GM18907 (cell line): Measurements from ENCODE around the gene USP13.
"Not testable (repeated sequence)": the region's sequence is repeated elsewhere in the genome, so short reads cannot be mapped to it uniquely, and the experiment has no call there.

Experiments used
- ATAC-seq: cut with Tn5 transposase; IDR thresholded peaks from one replicate; pipeline ENCODE4 v1.9.1; 2021; ENCODE audit warnings: mild to moderate bottlenecking, moderate library complexity; ENCODE audit not compliant: unreplicated experiment

The USP13 gene, protein sequence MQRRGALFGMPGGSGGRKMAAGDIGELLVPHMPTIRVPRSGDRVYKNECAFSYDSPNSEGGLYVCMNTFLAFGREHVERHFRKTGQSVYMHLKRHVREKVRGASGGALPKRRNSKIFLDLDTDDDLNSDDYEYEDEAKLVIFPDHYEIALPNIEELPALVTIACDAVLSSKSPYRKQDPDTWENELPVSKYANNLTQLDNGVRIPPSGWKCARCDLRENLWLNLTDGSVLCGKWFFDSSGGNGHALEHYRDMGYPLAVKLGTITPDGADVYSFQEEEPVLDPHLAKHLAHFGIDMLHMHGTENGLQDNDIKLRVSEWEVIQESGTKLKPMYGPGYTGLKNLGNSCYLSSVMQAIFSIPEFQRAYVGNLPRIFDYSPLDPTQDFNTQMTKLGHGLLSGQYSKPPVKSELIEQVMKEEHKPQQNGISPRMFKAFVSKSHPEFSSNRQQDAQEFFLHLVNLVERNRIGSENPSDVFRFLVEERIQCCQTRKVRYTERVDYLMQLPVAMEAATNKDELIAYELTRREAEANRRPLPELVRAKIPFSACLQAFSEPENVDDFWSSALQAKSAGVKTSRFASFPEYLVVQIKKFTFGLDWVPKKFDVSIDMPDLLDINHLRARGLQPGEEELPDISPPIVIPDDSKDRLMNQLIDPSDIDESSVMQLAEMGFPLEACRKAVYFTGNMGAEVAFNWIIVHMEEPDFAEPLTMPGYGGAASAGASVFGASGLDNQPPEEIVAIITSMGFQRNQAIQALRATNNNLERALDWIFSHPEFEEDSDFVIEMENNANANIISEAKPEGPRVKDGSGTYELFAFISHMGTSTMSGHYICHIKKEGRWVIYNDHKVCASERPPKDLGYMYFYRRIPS

DNA sequence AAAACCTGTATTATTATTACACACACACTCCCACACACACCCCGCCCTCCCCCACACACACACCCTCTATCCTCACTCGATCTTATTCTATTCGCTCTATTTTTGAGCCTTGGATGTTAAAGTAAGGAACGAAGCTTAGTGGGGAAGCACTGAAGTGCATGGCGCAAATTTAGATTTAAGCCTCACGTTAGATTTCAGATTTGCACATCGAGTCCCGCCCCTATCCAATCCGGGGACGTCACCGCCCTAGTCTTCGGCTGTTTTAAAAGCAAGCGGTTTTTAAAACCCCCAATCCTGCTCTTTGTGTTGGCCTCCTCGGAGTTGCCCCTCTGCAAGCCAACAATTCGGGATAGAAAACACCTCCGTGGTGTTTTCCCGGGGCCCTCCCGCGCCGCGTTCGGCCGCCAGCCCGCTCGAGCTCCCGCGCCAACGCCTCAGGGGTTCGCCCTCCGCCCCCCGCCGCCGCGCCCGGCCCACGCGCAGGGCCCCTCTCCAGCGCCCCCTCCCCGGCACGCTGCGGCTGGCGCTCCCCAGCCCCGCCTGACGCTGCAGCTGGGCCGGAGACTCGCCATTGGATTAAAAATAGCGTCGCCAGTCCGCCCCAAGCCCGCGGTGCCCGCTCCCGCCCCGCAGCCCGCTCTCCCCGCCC, at the start of gene USP13:
TSS of gene USP13 (plus strand) at position 594 of the 649 bp plus-strand sequence. CDS start 186 bp downstream, outside the sequence.
- peak; percentile 83 for ATAC-seq

DNA sequence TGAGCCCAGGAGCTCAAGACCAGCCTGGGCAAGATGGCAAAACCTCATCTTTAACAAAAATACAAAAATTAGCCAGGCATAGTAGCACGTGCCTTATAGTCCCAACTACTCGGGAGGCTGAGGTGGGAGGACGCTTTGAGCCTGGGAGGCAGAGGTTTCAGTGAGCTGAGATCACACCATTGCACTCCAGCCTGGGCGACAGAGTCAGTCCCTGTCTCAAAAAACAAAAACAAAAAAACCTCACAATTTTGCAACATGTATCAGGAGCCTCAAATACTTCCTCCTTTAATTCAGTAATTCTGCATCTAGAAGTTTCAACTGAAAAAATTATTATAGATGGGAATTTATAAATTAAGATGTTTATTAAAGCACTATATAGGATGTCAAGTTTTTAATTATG, 49.5 kb upstream of the USP13 start:
- no peak for ATAC-seq

DNA sequence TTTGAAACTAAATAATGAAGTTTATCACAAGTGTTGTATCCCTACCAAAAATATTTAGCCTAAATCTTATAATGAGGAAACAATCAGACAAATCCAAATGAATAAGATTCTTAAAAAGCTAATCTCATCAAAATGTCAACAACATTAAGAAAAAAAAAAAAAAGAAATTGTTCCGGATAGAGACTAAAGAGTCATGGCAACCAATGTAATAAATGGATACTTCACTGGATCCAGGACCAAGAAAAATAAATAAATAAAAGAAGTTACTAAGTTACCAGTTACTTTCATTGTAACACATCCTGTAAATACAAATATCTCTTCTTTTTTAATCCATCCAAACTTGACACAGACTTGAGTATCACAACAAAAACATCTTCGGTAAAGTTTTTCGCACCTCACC, 49.0 kb upstream of the USP13 start:
- no peak for ATAC-seq

DNA sequence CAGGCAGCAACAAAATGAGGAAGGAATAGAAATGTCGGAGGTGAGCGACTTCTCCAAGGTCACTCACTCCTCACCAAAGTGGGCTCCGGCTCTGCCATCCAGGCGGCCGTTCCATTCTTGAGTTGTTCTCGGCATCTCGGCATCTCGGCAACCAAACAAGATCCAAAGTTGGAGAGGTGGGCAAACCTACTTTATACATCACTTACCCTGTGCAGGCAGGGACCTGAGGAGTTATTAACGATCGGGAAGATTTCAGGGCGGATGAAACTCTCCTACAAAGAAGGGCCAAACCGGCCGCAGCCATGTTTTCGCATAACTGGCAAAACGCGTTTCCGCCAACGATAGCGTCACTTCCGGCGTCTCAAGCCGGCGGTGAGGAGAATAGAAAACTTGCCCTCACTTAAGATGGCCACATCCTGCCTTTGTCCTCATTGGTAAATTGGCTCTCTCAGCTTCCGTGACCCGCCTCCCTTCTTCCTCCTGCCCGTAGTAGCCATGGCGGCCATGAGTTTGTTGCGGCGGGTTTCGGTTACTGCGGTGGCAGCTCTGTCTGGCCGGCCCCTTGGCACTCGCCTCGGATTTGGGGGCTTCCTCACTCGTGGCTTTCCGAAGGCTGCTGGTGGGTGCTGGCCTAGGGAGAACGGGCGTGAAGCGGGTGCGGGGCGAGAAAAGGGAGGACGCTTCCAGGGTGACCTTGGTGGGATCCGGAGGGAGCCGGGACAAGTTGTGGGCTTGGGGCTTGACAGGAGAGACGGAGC, 48.3 kb upstream of the USP13 start, which contains the start of the genes MRPL47 and NDUFB5:
TSS of gene MRPL47 (minus strand) at position 318 of the 758 bp plus-strand sequence. CDS start at position 304, 14 bp downstream.
TSS of gene NDUFB5 (plus strand) at position 474 of the 758 bp plus-strand sequence. CDS start at position 496, 22 bp downstream.
- peak; percentile 97 for ATAC-seq

DNA sequence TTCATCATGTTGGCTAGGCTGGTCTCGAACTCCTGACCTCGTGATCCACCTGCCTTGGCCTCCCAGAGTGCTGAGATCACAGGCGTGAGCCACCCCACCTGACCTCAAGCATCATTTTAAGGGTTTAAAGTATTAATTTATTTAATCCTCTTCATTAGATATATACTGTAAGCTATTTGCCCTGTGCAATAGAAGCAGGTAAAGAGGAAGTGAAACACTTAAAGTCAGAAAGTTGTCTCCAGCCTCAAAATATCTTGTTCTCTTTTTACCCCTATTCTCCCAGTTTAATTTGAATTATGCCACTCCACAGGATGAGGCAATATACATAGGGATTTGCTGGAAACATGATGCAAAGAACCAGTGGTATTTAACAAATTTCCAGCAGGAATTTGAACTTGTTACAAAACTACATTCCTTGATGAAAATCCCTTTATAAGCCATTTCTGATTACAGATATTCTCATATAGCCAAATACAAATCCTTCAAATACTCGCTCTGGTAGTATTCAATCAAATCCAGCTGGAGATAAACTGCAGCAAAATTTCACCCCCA, 46.2 kb upstream of the USP13 start:
- no peak for ATAC-seq

DNA sequence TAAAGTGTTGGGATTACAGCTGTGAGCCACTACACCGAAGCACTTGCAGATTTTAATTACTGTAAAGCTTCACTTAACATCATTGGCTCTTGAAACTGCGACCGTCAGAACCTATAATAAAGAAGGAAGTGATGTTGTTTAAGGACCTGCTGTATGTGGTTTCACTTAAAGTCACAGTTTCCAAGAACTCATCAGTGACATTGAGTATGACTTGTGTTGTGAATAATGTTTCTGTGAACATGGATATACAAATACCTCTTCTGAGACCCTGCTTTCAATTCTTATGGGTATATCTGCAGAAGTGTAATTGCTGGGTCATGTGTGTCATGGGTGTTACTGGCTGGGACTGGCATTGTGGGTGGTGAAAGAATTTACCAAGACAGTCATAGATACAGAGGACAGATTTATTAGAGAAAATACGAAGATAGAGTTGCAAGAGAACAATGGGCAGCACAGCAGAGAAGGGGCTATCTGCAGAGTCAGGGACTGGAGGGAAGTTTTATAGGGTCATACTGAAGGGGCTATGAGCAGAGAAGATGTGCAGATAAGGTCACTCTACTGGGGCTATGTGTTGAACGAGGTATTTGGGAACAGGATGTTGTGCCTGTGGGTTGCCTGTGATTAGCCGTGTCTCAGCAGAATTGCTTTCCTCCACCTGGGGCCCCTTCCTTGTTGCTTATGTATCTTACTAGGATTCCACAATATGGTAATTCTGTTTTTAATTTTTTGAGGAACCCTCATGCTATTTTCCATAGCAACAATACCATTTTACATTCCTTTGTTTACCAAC, 43.7 kb upstream of the USP13 start:
- peak; percentile 57 for ATAC-seq

DNA sequence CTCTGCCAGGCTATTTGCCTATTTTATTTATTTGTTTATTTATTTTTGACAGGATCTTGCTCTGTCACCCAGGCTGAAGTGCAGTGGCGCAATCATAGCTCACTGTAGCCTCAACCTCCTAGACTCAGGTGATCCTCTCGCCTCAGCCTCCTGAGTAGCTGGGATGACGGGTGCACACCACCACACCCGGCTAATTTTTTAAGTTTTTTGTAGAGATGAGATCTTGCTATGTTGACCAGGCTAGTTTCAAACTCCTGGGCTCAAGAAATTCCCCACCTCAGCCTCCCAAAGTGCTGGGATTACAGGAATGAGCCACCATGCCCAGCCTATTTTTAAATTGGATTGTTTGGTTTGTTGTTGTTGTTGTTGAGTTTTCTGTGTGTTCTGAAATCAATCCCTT, 42.8 kb upstream of the USP13 start:
- no peak for ATAC-seq

DNA sequence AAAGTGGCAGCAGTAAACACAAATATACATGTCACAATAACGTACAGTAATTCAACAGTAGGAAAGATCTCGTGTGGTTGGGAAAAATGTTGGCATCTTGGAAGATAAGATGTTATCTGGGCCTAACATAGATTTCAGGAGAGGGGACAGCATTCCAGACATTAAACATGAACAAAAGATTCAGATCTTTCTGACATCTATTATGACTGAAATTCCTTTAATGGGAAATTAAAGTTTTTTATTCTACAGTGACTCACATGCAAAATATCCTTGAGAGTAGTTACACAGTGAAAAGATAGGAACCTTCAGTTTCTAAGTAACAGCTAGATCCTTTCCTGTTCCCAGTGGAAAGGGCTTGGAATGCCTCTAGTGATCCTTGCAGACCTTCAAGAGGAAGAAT, 39.0 kb upstream of the USP13 start:
- ATAC-seq: no peak

DNA sequence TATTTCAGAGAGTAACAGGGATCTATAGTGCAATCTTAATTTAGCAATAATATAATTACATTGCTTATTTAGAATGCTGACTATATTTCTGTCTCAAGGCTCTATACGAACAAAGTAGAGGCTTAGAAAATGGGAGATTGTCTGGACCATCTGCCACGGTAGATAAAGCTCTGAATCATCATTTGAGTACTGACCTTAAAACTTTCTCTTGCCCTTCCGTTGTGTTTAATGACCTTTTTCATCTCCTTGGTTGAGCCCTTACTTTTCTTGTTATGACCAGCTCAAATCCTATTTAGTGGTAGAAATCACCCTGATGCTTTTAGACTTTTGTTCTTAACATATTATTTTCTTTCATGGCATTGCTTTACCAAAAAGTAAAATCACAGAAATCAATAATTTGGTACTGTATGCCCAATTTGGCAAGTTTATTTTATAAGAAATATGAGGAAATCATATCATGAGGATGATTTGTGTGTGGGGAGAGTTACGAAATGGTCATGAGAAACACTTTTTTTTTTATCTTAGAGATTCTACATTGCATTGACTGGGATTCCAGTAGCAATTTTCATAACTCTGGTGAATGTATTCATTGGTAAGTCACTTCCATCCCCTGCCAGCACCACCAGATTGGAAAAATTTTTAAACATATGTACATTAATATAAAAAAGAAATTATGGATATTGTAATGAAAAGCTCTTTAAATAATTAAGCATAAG, 37.2 kb upstream of the USP13 start:
- no peak for ATAC-seq

DNA sequence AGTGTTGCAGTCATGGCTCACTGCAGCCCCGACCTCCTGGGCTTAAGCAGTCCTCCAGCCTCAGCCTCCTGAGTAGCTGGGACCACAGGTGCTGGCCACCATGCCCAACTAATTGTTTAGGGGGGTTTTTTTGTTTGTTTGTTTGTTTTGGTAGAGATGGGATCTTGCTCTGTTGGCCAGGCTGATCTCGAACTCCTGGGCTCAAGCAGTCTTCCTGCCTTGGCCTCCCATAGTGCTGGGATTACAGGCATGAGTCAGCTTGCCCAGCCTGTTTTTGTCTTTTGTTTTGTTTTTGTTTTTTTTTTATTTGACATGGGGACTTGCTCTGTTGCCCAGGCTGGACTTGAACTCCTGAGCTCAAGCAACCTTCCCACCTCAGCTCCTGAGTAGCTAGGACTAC, 30.8 kb upstream of the USP13 start:
- no peak for ATAC-seq

DNA sequence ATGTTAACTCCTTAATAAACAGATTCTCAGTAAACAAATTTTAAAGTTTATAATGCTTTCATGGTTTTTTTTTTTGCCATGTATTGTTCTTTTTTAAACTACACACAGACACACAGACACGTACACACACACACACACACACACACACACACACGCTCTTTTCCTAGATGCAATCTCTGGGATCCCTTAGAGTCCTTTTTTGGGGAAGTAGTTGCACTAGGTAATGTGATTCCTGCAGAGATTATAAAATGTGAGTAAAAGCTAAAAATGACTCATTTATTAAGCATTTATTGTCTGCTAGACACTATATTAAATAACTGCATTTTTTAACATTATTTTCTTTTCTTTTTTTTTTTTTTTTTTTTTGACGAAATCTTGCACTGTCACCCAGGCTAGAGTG, 28.4 kb upstream of the USP13 start:
- no peak for ATAC-seq

DNA sequence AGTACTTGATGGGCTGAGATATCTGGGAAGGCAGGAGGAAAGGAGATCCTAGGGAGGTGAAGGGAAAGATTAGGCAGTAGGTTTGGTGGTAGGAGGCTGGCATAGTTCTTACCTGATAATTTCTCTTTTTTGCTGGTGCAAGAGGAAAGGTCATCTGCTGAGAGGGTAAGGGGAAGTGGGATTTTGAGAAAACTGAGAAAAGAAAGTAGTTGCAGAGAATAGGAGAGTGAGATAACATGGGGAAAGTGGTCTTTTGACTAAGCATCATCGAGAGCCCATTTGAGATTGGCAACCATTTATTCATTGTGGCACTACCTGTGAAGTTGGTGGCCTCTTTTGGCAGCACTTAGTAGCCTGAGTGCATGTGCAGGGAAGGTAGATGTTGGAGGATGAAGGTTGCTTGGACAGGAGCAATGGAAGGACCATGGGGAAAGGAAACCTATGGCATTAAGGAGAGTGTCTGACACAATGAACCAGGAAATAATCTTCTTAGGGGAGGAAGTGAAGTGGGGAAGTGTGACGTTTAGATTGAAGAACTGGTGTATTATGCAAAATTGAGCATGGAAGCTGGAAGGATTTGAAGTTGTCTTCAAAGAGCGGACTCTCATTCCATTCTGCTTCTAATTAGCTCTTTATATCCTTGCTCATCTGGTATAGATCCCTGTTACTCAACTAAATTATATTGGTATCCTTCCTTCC, 21.9 kb upstream of the USP13 start:
- ATAC-seq: no peak

DNA sequence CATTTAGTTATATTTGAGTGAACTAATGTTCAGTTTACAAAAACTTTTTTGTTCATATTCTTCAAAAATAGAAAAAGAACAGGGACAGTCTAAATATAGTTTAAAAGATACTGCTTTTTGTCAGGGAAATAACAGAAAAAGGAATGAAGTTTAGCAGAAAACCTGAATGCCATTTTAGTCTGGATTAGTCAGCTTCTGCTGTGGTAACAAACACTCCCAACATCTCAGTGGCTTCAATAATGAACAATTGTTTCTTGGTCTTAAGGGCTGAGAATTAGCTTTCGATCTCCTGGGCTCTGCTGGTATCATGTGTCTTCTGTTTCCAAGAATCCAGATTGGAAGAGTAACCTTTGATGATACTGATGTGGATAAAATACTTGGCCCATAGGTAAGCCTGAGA, 12.4 kb upstream of the USP13 start:
- ATAC-seq: no peak

DNA sequence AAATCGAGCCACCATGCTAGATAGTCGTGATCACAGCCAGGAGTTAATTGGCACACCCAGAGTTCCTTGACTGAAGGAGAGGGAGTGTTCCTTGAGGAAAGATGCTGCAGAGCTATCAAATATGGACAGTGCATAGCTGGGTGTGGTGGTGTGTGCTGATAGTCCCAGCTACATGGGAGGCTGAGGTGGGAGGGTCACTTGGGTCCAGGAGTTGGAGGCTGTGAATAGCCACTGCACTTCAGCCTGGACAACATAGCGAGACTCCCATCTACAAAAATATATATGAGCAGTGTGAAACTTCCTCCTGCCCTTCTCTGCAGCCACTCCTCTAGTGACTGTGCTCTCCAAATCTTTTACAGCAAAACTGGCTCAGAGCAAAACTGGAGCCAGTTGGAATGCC, 10.0 kb upstream of the USP13 start:
- no peak for ATAC-seq

DNA sequence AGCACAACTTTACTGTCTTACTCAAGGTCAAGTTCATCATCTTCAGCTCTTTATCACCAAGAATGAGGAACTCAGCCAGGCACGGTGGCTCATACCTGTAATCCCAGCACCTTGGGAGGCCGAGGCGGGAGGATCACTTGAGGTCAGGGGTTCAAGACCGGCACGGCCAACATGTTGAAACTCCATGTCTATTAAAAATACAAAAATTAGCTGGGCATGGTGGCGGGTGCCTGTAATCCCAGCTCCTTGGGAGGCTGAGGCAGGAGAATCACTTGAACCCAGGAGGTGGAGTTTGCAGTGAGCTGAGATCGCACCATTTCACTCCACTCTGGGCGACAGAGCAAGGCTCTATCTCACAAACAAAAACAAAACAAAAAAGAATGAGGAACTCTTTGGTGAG, 9.0 kb upstream of the USP13 start:
- ATAC-seq: not testable (repeated sequence)

DNA sequence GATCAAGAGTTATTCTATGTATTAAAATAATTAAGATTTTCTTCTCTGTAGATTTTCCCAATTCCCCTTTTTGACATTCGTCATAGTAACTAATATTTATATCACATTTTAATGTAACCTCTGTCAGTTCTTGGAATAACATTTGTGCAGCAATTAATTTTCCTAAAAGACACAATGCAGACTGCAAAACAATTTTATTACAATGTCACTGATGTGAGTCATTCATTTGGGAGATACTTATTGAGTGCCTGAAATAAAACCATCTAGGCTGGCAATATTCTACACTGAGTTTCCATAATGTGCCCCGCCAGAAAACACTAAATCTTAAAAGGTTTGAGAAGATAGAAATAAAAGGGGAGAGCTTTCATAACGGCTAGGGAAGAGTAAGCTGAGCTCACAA, 6.7 kb upstream of the USP13 start:
- no peak for ATAC-seq

DNA sequence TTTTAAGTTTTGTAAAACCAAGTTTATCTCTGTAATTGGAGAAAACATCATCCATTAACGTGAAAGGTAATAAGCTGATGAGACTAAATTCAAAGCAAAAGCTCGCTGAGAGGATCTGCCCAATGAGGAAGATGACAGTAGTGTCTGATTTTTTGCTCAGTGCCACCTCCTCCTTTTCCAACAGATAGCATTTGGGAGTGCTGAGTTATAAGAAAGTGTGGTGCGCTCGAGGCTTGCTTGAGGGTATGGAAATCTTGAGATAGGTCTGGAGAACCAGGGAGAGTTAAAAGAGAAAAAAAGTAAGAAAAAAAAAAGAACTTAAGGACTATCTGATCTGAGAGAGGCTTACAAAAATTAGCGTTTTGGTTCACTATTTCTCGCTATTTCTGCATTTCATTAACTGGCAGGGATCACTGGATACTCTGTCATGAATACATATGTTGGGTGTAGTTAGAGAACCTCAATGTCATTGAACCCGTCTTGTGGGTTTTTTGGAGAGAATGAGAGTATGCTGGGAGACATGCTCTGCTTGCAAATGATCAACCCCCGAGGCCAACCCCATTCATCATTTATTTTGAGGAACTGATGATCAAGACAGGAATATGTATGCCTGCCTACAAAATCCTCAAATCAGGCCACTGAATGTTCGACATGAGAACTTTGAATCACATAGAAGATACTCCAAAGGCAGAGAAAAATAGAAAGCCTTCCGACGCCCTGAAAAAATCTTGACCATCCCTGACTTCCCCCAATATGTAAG, 973 bp upstream of the USP13 start:
- ATAC-seq: no peak
